ENCODE data around the gene GLB1L.
A peak's percentile ranks its signal among the peaks of the same experiment; 100 is the strongest.
"Not testable (repeated sequence)": the region's sequence is repeated elsewhere in the genome, so short reads cannot be mapped to it uniquely, and the experiment has no call there.

GLB1L gene

GRCh38 chr2:219245148-219245898 lies at the start of gene GLB1L, which contains the start of gene STK16:
TSS of gene GLB1L (minus strand) at chr2:219245444. CDS start at chr2:219243573, 1,871 bp downstream.
TSS of gene STK16 (plus strand) at chr2:219245479. CDS start at chr2:219246000, 521 bp downstream.
- DNase-seq, result peak; percentile 86

DNA sequence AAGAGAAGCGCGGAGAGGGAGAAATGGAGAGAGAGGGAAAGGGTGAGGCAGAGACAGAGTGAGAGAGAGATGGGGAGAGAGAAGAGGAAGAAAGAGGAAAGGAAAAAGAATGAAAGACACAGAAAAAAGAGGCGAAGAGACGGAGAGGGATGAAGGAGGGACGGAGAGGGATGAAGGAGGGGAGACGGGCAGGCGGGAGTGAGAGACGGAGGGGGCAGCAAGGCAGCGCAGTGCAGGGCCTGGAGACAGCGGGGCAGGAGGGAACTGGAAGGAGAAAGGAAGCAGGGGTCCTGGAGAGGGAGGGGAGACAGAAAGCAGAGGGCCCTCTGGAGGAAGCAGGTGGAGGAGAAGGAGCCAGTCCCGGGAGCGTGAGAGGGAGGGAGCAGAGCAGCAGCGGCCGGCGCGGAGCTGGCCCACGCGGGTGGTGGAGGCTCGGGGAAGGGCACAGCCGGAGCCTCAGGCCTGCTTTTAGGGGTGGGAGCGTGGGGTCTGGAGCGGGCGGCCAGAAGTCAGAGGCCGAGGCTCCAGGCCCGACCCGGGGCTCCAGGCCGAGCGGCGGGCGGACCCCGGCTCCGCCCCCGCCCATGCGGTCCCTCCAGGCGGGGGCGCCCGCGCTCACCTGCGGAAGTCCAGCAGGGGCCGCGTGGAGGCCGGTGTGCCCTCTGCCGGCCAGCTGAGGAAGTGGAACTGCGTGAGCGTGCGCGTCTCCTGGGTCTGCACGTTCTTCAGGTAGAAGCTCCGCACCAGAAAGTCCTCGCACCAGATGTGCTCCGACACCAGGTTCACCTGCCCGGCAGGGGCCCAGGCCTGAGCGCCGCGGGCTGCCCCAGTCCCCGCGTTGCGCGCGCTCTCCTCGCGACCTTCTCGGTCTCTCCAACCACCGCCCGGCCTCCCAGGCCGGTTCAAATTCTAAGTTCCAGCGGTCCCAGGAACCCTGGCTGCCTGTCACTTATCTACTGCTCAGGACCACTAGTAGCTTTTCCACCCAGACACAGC lies 49.4 kb upstream of the GLB1L start:
- peak; percentile 68 for DNase-seq

- no peak for DNase-seq
Measured at GRCh38 chr2:219293736-219294231, 48.5 kb upstream of the GLB1L start.

DNA sequence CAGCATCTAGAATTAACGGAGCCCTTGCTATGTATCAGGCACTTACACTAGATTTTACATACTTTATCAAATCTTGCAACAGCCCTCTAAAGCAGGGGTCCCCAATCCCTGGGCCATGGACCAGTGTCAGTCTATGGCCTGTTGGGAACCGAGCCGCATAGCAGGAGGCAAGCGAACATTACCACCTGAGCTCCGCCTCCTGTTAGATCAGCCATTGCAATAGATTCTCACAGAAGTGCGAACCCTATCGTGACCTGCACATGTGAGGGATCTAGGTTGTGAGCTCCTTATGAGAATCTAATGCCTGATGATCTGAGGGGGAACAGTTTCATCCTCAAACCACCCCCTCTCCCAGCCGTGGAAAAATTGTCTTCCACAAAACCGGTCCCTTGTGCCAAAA lies 47.4 kb upstream of the GLB1L start:
- DNase-seq, result no peak

- no peak for DNase-seq
Measured at GRCh38 chr2:219291910-219292490, 46.8 kb upstream of the GLB1L start.

- DNase-seq, result no peak
Measured at GRCh38 chr2:219291394-219291793, 46.1 kb upstream of the GLB1L start.

- DNase-seq, result no peak
Measured at GRCh38 chr2:219290381-219291171, 45.3 kb upstream of the GLB1L start.

DNA sequence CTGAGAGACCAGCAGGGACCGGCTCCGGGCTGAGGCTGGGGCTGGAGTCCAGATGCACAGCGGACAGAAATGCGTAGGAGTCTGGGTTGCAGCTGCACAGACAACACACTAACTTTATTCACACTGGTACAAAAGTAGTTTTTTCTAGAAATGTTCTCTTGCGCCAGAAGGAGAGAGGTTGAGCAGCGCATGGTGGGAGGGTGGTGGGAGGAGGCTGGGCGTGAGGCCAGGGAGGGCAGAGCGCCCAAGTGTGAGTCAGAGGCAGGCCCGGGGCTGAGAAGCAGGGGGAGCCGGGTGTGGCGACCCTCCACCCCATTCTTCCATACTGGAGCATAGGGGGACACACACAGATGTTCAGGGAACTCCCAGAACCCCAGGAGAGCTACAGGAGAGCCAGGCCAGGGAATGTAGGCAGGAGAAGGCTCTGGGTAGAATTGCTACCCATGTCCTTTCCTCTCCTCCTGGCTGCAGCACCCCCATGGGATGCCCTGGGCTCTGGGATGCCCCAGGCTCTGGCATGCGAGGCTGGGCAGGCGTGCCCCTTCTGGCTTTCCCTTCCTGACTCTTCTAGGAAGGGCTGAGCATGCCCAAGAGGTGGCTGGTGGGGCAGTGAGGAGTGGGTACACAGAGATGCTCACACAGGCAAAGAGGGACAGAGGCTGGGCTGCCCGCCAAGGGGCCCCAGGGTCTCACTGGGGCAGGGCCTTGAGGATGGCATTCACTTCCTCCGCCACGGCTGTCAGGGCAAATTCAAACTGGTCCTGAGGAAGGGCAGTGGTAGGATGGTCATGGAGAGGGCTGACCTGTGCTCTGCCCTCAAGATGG lies 44.5 kb upstream of the GLB1L start:
- DNase-seq, result no peak

- no peak for DNase-seq
Measured at GRCh38 chr2:219289195-219289536, 43.9 kb upstream of the GLB1L start.

GRCh38 chr2:219287580-219288265 lies 42.5 kb upstream of the GLB1L start:
- DNase-seq, result no peak

GRCh38 chr2:219287116-219287440 lies 41.8 kb upstream of the GLB1L start:
- DNase-seq, result not testable (repeated sequence)

GRCh38 chr2:219286436-219287115 lies 41.3 kb upstream of the GLB1L start:
- no peak for DNase-seq

- DNase-seq, result no peak
Measured at GRCh38 chr2:219285894-219286425, 40.7 kb upstream of the GLB1L start.

GRCh38 chr2:219285373-219285735 lies 40.1 kb upstream of the GLB1L start:
- no peak for DNase-seq

GRCh38 chr2:219284501-219285372 lies 39.5 kb upstream of the GLB1L start:
- DNase-seq, result no peak

DNA sequence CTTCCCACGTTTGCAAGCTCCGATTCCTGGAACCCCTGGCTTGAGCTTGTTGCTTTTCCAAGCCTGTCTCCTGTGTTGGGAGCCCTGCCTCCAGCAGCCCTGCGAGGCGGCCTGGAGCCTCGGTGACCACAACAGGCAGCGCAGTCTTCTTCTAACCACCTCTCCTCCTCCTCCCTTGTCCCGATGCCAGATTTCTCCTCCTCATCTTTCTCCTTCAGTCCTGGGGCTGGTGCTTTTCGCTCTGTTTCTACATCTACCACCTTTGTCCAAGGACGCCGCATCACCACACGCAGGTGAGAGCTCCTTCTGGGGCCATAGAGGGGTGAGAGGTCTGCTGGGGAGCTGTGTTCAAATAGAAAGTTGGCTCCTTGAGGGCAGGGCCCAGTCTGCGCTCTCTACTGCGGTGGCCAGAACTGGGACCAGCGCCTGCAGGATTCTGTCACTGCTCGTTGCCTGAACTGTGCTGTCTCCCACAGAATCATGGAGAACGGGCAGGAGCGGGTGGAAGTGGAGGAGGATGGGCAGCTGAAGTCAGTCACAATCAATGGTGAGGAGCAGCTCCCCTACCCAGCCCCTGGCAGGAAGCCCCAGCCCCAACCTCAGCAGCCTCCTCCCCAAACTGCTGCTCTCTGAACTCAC lies 37.8 kb upstream of the GLB1L start:
- DNase-seq, result no peak

DNA sequence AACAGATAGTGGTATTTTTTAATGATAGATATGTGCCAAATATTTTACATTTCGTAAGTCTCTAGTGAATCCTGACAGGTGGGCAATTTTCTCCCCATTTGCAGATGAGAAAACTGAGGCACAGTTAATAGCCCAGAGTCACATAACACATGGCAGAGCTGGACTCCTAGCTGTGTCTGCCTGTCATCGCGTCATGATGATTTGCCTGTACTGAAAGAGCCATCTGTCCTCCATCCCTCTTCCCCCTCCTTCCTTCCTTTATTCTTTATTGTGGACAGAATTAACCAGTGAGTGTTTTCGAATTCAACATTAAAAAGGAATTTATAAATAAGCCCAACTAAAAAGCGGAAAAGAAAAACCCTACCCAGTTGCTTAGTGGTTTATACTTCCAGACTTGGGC lies 37.1 kb upstream of the GLB1L start:
- DNase-seq, result no peak

DNA sequence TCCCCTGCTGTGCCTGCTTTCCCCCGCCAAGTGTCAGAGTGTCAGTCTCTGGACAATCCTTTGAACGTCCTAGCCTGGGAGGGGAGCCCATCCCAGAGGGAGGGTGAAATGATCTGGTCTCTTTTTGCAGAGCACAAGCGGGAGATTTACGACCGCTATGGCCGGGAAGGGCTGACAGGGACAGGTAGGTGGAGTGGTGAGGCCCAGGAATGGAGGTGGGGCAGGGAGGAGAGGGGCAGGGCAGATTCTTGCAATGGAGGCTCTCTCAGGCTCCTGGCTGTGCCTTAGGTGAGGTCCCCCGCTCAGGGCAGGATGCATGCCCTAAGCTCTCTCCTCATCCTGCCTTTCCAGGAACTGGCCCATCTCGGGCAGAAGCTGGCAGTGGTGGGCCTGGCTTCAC lies 36.3 kb upstream of the GLB1L start:
- no peak for DNase-seq

DNA sequence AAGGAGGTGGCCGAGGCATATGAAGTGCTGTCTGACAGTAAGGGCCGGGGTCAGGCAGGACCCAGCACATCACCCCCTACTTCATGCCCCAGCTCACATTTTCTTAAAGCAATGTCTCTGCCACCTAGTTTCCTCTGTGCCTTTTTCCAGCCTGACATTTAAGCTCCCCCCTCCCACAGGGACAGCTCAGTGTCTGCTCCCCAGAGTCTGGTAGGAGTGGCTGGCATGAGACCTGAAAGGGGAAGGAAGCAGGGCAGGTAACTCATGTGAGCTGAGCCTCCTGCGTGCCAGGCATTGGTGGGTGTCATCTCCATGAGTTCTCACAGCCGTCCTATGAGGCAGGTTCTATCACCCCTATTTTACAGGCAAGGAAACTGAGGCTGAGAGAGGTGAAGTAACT lies 35.4 kb upstream of the GLB1L start:
- DNase-seq, result no peak
